ENCODE data around the gene FOXN1. TPM values are rescaled to one million over a fixed set of nuclear protein-coding genes. Genes with fewer than 3 reads are reported as not detected.

FOXN1 gene
- polyA plus RNA-seq, 1 of the 3 experiments (the other 2 are of a cell fraction) = not detected

GRCh38 chr17:28536532-28537218, 30.5 kb downstream of the FOXN1 start:
- no peak for TF ChIP-seq JUND (IDR thresholded peaks at IDR 0.05)
- no peak for TF ChIP-seq TCF12 (IDR thresholded peaks at IDR 0.05)
- no peak for TF ChIP-seq GATA2 (CRISPR knock-in tag; IDR thresholded peaks at IDR 0.05)
- TF ChIP-seq ELF1 (IDR thresholded peaks at IDR 0.05) = no peak
- no peak for TF ChIP-seq NFIC (IDR thresholded peaks at IDR 0.05; ENCODE audit: borderline replicate concordance)
- no peak for TF ChIP-seq SIN3A (IDR thresholded peaks at IDR 0.05; ENCODE audit: borderline replicate concordance, low read depth, low read length)
- no peak for TF ChIP-seq TAF1 (IDR thresholded peaks at IDR 0.05; ENCODE audit: borderline replicate concordance, low read depth, low read length)
- 0 out of 2 replicates have a peak, but pooled peaks cover under 1% of the 10 kb centered on the region for H3K27me3 ChIP-seq (ENCODE audit: insufficient read depth)
- H3K79me2 ChIP-seq (ENCODE audit: insufficient read depth) = no peaks in the 10 kb centered on the region
- CTCF ChIA-PET = interaction anchor here (1.2 to 7.9 kb wide), 5 partner anchors 10 to 41 kb away, joined by 3 to 117 read pairs (median 4); no protein-coding TSS in a partner anchor
- POLR2A ChIA-PET = no interaction called here
- H3K4me3 ChIP-seq (ENCODE audit: low read depth in 2 of 2, low read length in 1 of 2) = no peak overlapping the region
- H3K4me2 ChIP-seq = no peak overlapping the region
- H3K9me2 ChIP-seq = no peaks in the 10 kb centered on the region
- no peak overlapping the region for H3K9ac ChIP-seq
- WGBS (ENCODE audit: low lambda C conversion rate) = 38% methylated on average over 8 of the region's 9 CpGs
- H3K27ac ChIP-seq (ENCODE audit: low read depth in 2 of 2, low read length in 1 of 2) = no peak overlapping the region
- no peak overlapping the region for H2AFZ ChIP-seq (ENCODE audit: low read depth)
- no peaks in the 10 kb centered on the region for H3K9me3 ChIP-seq
- H3K36me3 ChIP-seq (replicated peaks in 1 of 2; ENCODE audit: control insufficient read depth in 1 of 2, insufficient read depth in 2 of 2, low read length in 1 of 2) = no peaks in the 10 kb centered on the region
- H4K20me1 ChIP-seq (ENCODE audit: insufficient read depth) = no peaks in the 10 kb centered on the region
- no peaks in the 10 kb centered on the region for H3K4me1 ChIP-seq (ENCODE audit: control insufficient read depth in 1 of 2, insufficient read depth in 2 of 2, low read depth in 1 of 2, low read length in 1 of 2)
- no peaks in the 10 kb centered on the region for H3F3A ChIP-seq (replicated peaks; ENCODE audit: insufficient read depth)
- no peak for DNase-seq

- Histone ChIP-seq H4K20me1 (ENCODE audit: insufficient read depth) (no peaks in the 10 kb centered on the region), H3K4me1 (ENCODE audit: control insufficient read depth in 1 of 2, insufficient read depth in 2 of 2, low read depth in 1 of 2, low read length in 1 of 2) (no peaks in the 10 kb centered on the region), H3K4me3 (ENCODE audit: low read depth in 2 of 2, low read length in 1 of 2) (no peak overlapping the region), H3K27ac (ENCODE audit: low read depth in 2 of 2, low read length in 1 of 2) (no peak overlapping the region), H2AFZ (ENCODE audit: low read depth) (no peak overlapping the region), H3K4me2 (no peak overlapping the region), H3K36me3 (replicated peaks in 1 of 2; ENCODE audit: control insufficient read depth in 1 of 2, insufficient read depth in 2 of 2, low read length in 1 of 2) (no peaks in the 10 kb centered on the region), H3K27me3 (ENCODE audit: insufficient read depth) (no peaks in the 10 kb centered on the region), H3K9me3 (no peaks in the 10 kb centered on the region), H3K79me2 (ENCODE audit: insufficient read depth) (no peaks in the 10 kb centered on the region), H3K9me2 (no peaks in the 10 kb centered on the region), H3K9ac (no peak overlapping the region), H3F3A (replicated peaks; ENCODE audit: insufficient read depth) (no peaks in the 10 kb centered on the region)
- no peak for TF ChIP-seq RXRA (IDR thresholded peaks at IDR 0.05; ENCODE audit: borderline replicate concordance, low read depth)
- no peak for TF ChIP-seq GABPA (IDR thresholded peaks at IDR 0.05; ENCODE audit: low read depth)
- no peak for TF ChIP-seq FOXM1 (IDR thresholded peaks at IDR 0.05; ENCODE audit: low read depth)
- TF ChIP-seq IRF3 (IDR thresholded peaks at IDR 0.05; ENCODE audit: low read depth, low read length) = no peak
- no peak for TF ChIP-seq CHD2 (IDR thresholded peaks at IDR 0.05; ENCODE audit: low read length, partially characterized antibody)
- no peak for TF ChIP-seq RCOR1 (IDR thresholded peaks at IDR 0.05; ENCODE audit: low read length)
- TF ChIP-seq YY1 (IDR thresholded peaks at IDR 0.05; ENCODE audit: low read depth) = no peak
- TF ChIP-seq NFIC (IDR thresholded peaks at IDR 0.05; ENCODE audit: borderline replicate concordance) = no peak
- no peak for DNase-seq
- ChIA-PET CTCF (interaction anchor here (1.4 to 7.9 kb wide), 4 partner anchors 10 to 42 kb away, joined by 4 to 117 read pairs (median 26); no protein-coding TSS in a partner anchor), POLR2A (no interaction called here)
- 15% methylated on average over 3 of the region's 12 CpGs for WGBS (ENCODE audit: low lambda C conversion rate)
Measured at GRCh38 chr17:28537219-28537610, 31.1 kb downstream of the FOXN1 start.
